LoVo (cell line): ENCODE data around the gene SLC22A4.

Experiments used
- DNase-seq: peaks from one replicate; pipeline ENCODE4 v3.0.0-alpha.2; 2016; ENCODE audit warnings: low spot score

SLC22A4 gene

DNA sequence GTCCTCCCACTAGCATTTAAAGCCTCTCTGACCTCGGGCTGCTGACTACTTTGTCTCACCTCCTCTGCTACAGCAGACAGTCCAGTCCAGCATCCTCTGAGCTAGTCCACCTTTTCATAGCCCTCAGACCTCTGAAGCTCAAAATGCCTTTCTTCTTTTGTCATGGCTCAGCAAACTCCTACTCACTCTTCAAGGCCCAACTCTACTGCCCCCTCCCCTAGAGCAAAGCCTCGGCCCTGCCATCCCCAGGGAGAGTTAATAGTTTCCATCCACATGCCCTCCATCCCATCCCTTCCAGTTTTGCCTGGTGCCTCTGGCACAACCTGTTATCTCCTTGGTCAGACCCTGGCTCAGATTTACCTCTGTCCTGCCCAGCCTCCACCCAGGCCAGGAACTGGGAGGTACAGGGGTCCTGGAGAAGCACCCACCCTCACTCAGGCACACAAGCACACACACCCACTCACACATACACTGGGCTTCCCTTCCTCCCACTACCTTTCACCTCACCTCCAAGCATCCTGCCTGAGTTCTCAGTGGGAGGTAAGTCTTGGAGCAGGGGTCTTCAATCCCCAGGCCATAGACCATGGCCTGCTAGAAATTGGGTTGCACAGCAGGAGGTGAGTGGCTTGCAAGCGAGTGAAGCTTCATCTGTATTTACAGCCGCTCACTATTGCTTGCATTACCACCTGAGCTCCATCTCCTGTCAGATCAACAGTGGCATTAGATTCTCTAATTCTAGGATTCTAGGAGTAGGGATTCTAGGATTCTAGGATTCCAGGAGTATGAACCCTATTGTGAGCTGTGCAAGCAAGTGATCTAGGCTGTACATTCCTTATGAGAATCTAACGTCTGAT lies 18.6 kb upstream of the SLC22A4 start:
- DNase-seq = no peak

DNA sequence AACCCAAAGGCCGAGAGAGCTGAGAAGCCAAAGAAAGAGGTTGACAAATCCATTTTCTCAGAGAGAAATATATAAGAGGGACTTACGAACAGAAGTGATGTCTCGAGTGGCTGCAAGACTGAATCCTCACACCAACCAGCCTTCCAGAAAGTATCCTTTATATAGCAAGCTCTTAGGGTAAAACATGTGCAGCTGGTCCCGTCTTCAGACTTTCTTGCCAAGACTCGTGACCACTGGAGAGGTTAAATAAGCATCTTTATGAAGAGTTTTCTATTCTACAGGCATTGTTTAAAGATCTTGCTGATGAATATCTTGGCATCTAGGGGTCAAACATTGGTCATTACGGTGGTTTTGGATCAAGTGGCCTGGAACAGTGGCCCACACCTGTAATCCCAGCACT lies 16.9 kb upstream of the SLC22A4 start:
- DNase-seq = no peak

DNA sequence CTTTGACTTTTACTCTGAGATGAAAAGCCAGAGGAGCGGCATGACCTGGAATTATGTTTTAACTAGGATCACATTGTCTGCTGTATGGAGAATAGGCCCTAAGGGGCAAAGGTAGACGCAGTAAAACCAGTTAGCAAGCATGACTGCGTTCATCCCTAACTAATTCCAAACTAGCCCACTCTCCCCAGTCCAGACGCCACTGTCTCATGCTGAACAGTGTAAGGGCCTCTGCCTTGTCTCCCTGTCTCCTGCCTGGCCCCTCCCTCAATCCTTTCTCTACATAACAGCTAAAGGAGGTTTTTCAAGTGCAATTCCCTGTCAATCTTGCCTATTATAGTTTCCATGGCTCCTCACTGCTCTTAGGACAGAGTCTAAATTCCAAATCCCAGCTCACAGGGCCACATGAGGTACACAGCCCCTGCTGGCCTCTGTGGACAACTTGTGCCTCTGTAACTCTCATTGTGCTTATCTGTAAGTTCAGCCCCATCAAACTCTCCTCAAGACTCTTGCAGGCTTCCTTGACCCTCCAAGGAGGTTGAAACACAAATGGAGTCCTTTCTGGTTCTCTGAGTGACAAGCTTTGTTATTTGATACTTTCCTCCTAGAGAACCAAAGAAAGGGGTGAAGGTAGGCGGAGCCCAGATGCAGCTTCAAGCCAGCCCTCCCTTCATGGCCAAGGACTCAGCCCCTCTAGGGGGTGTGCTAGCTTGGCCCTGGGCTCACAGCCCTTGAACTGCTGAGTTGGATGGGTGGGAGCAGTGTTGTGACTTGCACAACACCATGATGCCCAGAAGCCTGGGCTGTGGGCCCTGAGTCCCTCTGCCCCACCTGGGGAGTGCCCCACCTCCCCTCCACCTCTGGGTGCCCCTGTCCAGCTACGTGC lies 16.0 kb upstream of the SLC22A4 start:
- DNase-seq = no peak

DNA sequence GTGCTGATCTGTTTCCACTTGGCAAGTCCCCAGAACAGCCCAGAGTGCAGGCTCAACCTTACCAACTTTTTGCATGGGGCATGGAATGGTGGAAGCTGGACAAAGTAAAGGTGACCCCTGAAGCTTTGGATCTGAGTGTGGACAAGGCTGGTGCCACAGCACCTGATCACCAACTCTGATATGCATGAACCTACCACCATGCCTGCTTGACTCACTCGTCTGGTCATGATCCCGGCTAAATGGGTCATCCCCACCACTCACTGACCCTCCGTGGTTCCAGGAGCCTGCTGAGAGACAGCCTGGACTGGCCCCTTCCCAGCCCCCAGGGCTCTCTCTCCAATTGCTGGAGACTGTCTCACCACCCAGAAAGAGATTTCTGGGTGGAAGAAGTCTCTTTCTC lies 14.4 kb upstream of the SLC22A4 start:
- DNase-seq = no peak

DNA sequence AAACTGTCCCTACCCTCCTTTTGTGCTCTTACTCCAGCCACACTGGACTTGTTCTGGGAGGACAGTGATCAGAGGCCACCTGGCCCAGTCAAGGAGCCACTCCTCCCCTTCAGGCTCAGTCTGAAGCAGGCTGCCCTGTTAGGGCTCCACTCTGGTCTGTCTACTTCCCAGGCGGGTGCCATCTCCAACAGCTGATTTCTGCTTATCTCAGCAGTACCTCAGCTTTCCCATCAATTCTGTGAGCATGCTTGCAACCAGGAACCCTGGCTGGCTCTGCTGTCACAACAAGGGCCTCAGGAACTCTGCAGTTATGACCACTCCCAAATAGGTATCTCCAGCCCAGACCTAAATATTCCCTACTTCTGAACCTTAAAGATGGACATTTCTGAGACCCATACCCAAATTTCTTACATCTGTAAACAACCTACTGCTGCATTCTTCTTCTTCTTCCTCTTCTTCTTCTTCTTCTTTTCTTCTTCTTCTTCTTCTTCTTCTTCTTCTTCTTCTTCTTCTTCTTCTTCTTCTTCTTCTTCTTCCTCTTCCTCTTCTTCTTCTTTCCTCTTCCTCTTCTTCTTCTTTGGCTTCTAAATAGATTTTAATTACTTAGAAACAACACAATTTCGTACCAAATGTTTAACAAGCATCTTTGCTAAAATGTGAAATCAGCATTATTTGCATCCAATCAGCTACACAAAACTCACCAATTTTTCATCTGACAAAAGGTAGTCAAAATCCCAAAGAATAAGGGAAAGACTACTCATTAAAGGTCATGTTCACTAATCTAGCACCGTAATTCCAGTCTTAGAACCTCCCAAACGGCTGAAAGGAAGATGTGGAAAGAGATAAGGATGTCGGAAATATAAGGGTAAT lies 13.6 kb upstream of the SLC22A4 start:
- DNase-seq = no peak

DNA sequence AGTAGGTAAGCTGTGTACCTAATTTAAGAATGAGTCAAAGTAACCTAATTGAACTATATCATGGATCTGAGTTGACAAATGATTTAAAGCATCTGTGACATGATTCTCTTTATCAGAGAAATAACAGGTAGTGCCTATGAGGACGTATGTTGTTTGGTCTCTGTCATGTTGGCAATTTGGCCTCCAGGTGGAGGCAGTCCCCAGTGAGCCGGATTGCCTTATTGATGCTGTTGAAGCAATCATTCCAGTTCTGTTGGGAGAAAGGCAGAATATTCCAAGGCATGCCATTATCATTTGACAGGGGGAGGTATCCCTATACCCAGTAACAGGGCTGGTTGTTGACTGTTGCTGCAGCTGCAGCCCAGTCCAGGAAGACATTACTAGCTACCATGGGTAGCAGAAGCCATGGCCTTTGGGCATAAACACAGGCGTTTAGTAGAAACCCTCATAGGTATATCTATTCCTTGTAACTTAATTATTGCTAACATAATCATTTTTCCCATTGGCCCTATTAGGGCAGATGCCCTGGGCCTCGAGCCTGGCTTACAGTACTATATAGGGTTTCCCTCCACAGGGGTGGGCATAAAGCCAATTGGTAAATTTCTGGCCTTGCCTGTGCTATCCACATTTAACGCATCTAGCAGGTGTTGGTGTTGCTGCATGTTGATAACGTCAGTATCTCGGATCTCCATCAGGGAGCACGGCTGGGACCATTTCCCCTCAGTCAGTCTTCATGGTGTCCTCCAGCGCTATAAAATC lies 12.2 kb upstream of the SLC22A4 start:
- DNase-seq = no peak

DNA sequence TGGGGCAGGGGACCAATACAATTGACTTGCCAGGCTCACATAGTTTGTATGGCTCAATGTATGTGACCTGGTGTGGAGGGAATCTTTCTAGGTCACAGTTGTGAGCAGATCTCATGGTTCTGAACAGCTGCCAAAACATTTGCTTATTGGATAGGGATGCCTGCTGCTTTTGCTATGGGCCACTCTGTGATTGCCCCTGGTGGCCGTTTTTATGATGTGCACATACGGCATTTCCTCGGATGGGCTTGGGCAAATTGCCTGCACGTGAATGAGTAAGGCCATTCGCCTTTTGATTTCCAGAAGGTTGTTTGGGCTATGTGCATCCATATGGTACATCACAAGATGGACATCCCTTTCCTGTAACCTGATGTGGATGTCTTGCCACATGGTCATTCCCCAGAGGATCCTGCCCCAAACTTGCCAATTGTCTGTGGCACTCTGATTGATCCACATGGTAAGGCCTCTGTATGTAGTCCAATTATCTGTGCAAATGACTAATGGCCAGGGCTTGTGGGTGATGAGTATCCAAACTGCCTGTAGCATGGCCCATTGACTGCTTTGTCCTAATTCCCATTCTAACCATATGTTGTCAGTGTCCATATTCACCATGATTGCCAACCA lies 10.7 kb upstream of the SLC22A4 start:
- peak; percentile 16 for DNase-seq

DNA sequence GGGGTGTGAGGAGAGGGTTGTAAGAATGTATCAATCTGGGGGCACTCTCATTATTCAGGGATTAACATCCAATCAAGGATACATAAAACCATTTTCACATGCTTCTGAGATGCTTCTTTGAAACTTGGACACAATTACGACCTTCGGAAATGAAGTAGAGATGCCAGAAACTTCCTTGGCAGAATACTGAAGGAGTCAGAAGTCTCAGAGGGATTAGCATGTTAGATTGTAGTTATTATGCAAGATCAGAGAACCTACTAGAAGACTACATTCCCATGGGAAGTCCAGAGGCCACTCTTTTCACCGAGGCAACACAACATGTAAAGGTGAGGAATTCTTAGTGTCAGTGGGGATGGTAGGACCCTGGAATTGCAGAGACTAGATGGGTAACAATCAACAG lies 5.1 kb upstream of the SLC22A4 start:
- DNase-seq = no peak

DNA sequence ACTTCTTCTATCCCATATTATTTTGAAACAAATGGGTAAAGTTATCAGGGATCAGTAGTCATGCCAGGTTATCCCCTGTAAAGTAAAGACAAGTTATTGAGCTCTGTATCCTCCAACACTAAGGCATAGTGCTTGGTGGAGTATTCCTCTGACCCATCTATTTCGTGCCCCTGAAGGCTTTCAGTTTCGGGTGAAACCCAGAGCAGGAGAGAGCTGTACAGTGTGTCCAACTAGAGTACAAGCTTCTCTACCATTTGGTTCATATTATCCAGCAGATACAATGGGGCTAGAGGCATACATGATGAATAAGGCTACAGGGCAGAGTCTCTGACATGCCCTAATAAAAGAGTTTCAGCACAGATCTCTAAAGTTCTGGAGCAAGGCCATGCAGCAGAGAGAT lies 3.2 kb upstream of the SLC22A4 start:
- no peak for DNase-seq

DNA sequence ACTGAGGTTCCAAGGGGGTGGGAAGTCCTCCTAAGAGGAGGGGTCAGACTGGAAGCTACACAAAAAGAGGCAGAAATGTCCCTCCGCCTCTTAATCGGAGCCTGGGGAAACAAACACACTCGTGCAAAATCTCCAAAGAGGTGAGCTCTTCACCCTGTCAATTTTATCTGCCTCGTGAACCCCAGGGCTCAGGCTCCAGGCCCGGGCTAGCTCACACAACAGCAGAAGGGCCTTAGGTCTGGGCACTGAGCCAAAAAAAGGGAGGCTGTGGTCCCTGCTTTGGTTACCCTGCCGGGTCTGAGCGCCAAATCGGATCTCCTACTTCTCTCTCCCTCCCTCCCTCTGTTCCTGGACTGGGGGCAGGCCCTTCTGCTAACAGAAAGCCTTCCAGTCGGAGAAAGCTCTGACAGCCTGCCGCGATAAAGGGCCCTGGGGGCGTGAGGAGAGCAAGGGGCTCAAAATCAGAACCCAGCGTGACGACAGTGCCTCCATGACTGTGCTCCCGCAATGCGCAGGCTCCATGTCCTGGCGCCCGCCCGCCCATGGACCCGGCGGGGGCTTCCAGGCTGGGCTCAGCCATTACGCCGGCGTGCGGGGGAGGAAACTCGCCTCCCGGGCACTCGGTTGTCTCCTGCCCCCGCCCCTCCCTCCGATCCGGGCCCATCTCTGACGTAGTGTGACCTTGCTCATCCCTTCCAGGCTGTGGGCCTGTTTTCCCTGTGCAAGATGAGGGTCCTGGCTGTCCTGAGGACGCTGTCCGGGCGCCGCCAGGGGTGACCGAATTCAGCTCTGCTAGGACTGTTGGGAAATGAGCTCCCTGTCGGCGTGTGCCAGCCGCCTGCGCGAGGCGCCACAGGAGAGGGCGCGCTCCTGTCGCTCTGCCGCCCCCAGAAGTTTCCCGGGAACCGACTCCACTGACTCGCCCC lies 865 bp upstream of the SLC22A4 start:
- DNase-seq = peak; percentile 81

DNA sequence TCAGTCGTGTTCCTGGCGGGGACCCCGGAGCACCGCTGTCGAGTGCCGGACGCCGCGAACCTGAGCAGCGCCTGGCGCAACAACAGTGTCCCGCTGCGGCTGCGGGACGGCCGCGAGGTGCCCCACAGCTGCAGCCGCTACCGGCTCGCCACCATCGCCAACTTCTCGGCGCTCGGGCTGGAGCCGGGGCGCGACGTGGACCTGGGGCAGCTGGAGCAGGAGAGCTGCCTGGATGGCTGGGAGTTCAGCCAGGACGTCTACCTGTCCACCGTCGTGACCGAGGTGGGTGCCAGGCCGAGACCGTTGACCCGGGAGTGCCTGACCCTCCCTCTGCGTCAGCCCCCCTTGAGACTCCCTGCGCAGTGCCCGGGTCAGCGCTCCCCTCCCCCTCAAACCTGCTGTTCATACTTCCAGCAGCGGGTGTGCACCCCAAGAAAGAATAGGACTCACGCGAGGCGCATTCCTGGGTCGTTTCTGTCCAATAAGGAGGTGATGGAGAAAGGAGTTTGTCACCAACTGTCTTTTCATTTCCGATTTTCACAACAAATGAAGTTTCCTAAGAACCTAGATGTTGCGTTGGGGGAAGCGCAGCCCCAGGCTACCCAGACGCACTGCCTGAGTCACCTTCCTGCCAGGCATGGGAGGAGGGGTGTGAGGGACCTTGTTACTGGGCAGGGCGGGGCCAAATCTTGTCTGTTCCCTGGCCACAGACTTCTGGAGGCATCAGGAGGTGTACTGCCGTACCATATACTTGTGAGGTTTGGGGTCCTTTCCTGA lies 722 bp downstream of the SLC22A4 start:
- peak; percentile 65 for DNase-seq

DNA sequence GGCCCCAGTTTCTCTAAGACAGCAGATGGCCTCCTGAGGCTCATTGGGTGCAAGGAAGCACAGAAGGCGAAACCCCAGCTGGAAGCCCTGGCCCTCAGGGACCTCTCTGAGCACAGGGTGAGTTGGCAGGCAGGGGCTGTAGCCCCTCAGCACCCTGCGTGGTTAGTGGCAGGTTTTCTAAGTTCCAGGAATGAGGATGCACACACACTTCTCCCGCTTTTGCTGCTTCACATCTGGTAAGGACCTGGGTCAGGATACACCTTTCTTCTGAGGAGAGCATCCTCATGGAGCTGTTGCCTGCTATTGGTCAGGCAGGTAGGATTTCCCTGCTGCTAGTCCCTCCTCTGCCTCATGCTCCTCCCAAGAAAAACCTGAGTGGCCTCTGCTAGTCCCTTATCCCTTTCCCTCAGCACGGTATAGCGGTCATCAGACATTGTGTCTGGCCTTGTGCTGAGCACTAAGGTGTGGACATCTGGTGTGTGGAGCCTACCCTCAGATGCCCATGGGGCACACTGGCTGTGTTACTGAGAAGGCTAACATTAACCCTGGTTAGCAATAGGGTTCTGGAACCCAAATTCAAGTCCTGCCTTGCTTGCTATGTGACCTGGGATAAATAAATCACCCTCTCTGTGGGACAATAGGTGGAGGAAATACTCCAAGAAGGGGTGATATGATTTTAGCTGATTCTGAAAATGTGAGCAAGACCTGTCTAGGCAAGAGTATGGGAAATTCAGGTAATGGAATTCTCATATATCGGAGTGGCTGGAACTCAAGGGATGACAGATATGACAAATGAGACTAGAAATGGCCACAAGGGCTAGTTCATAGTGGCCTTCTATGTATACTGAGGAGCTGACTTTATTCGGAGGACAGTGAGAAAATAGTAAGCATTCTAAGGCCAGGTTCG lies 1.6 kb downstream of the SLC22A4 start:
- DNase-seq = no peak

DNA sequence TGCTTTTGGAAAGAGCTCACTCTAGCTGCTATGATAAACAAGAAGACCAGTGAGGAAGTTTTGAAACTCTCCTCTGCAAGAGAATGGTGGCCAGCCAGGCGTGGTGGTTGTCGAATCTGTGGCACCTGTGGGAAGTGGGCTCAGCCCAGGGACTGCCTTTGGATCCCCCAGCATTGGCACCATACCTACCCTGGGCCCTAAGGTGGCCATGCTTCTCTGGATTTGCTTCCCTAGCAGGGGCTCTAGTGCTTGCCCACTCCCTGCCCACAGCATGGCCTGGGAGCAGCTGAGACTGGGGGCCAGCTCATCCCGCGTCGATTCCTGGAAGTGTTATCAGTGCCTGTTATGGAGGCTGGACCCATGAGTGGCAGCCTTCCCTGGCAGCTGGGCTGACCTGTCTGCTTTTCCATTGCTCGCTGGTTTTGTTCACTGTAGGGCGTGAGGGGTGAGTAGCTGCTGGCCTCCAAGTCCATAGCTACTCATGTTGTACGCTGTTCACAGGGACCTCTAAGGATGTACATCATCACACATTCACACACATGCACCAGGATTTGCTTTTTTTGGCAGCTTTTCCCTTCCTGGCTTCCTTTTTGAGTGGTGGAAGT lies 2.3 kb downstream of the SLC22A4 start:
- no peak for DNase-seq

DNA sequence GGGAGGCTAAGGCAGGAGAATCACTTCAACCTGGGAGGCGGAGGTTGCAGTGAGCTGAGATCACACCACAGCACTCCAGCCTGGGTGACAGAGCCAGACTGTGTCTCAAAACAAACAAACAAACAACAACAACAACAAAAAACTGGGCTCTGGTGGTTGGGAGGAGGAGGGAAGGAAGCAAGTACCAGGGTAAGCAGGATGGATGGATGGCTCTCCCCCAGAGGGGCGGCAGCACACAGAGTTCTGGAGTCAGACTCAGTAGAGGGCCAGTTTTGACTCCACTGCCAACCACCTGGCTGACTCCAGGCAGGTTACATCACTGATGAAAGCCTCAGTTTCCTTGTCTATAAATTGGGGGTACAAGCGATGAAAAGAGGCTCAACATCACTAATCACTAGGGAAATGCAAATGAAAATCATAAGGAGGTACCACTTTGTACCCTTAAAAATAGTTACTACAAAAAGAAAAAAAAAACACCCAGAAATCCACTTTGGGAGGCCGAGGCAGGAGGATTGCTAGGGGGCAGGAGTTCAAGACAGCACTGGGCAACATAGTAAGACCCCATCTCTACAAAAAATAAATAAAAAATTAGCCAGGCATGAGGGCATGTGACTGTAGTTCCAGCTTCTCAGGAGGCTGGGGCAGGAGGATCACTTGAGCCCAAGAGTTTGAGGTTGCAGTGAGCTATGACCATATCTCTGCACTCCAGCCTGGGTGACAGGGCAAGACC lies 3.2 kb downstream of the SLC22A4 start:
- no peak for DNase-seq

DNA sequence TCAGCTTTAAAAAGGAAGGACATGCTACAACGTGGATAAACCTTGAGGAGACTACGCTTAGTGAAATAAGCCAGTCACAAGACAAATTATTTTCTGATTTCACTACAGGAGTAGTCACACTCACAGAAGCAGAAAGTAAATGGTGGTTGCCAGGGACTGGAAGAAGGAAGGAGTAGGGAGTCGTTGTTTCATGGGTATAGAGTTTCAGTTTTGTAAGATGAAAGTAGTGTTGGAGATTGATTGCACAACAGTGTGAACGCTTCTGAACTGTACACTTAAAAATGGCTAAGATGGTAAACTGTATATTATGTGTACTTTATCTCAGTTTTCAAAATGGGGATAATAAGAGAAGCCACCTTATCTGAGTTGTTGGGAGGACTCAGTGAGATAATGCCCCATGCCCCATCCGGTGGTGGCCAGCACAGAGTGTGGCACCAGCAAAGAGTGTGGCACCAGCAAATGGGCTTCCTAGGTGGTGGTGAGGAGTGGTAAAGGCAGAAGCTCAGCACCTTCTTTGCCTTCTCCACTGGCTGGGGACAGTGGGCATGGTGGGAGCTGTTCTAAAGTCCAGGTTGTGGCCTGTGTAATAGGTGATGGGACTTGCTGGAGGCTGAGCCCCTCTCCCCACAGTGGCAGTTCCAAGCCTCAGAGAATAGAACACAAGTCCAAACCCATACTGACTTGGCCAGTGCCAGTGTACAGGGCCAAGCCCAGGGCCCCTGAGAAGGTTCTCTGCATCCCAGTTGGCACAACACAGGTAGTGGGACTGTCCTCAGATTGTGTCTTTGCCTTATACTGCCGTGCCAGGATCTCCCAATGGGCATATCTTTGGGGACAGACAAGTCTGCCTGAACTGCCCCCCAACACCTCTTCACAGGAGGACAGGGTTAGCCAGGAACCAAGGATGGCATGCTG lies 4.4 kb downstream of the SLC22A4 start:
- DNase-seq = no peak

DNA sequence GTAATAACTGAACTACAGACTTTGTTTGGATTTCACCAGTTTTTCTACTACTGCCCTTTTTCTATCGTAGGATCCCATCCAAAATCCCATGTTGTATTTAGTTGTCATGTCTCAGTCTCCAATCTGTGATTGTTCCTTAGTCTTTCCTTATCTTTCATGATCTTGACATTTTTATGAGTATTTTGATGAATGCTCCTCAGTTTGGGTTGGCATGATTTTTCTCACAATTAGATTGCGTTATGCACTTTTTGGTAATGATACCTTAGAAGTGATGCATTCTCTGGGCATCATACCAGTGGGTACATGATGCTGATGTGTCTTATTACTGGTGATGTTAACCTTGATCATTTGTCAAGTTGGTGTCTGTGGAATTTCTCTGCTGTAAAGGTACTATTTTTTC lies 5.7 kb downstream of the SLC22A4 start:
- DNase-seq = no peak
